MM.1S (cell line): ENCODE results near the gene CYP46A1.

Source experiments
- EZH2 ChIP-seq: fragments of 300-600 bp; sonication (generic); optimal IDR thresholded peaks from 2 replicates; pipeline ENCODE3; 2017; ENCODE audit warnings: low read depth, mild to moderate bottlenecking, antibody characterized with exemption, low read length, mixed read lengths
- TF ChIP-seq, protein P1 (sequence below): fragments of 300-600 bp; sonication (generic); IDR thresholded peaks from 2 replicates; pipeline ENCODE4 v1.5.1; 2016; ENCODE audit warnings: antibody characterized with exemption, low read length, mixed read lengths

DNA sequence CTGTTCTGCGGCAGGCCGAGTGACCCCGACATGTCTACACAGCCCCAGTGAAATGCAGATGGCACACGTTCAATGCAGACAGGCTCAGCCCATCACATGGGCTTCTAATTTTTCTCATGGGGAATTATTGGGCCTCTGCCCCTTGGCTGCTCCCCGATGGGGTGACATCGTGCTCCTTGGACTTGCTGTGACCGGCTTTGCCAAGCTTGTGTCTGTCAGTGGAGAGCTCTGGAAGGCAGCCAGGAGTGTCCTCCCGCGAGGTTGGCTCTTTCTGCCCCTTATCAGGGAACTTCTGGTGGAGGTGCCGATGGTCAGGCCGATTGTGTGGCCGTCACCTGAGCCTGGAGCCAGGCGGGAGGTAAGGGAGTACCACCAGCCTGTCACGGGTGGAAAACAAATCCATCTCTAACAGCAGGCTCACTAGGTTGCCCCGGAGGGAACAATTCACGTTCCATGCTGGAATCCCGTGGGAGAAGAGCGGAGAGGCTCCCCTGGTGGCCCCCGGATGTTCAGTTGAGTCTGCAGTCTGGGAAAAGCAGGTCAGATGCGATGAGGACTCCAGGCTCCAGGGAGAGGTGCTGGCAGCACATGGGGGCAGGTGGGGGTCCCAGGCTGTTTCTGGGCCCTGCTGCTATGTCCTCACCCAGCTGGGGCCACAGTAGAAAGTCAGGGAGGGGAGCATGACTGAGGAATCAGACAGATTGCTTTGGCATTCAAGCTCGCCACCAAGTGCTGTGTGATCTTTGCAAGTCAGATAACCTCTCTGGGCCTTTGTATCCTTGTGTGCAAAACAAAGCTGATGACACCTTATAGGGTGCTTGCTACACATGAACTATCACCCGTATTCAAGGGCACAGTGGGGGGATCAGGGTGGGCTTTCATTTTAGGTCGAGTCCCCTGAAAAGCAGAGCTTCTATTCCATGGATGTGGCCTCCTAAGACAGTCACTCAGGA, 65.9 kb downstream of the CYP46A1 start:
- TF ChIP-seq, protein P1, sequence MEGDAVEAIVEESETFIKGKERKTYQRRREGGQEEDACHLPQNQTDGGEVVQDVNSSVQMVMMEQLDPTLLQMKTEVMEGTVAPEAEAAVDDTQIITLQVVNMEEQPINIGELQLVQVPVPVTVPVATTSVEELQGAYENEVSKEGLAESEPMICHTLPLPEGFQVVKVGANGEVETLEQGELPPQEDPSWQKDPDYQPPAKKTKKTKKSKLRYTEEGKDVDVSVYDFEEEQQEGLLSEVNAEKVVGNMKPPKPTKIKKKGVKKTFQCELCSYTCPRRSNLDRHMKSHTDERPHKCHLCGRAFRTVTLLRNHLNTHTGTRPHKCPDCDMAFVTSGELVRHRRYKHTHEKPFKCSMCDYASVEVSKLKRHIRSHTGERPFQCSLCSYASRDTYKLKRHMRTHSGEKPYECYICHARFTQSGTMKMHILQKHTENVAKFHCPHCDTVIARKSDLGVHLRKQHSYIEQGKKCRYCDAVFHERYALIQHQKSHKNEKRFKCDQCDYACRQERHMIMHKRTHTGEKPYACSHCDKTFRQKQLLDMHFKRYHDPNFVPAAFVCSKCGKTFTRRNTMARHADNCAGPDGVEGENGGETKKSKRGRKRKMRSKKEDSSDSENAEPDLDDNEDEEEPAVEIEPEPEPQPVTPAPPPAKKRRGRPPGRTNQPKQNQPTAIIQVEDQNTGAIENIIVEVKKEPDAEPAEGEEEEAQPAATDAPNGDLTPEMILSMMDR = no peak
- TF ChIP-seq EZH2 = no peak
